DOHH2 (cell line): ENCODE results near the gene STK38L.

Experiments
- H3F3A ChIP-seq: fragments of 200-600 bp; sonication (generic), shearing (Covaris generic); 2 replicates; pipeline ENCODE4 v1.6.0; 2016; ENCODE audit warnings: antibody characterized with exemption, mild to moderate bottlenecking; ENCODE audit not compliant: control insufficient read depth, insufficient read depth
- H3K27ac ChIP-seq: fragments of 200-600 bp; sonication (generic); 2 replicates; pipeline ENCODE4 v1.5.1; 2014; ENCODE audit warnings: low read depth, mild to moderate bottlenecking, low read length, moderate library complexity
- H3K27me3 ChIP-seq: fragments of 200-600 bp; sonication (generic); 2 replicates; pipeline ENCODE4 v1.6.1; 2014; ENCODE audit warnings: mild to moderate bottlenecking, low read length, mixed read lengths; ENCODE audit not compliant: control insufficient read depth
- H3K36me3 ChIP-seq: fragments of 200-600 bp; sonication (generic); 2 replicates; pipeline ENCODE4 v1.6.1; 2014; ENCODE audit warnings: mild to moderate bottlenecking, low read length, moderate library complexity, mixed read lengths; ENCODE audit not compliant: control insufficient read depth
- H3K4me1 ChIP-seq: fragments of 200-600 bp; sonication (generic); 2 replicates; pipeline ENCODE4 v1.6.1; 2014; ENCODE audit warnings: mild to moderate bottlenecking, low read length, mixed read lengths; ENCODE audit not compliant: control insufficient read depth
- H3K4me2 ChIP-seq: fragments of 200-600 bp; sonication (generic); 2 replicates; pipeline ENCODE4 v1.6.0; 2014; ENCODE audit warnings: mild to moderate bottlenecking, low read length, moderate library complexity
- H3K4me3 ChIP-seq: fragments of 200-600 bp; sonication (generic); 2 replicates; pipeline ENCODE4 v1.5.1; 2014; ENCODE audit warnings: mild to moderate bottlenecking, low read length, mixed read lengths
- H3K79me2 ChIP-seq: fragments of 200-600 bp; sonication (generic); 2 replicates; pipeline ENCODE4 v1.6.1; 2014; ENCODE audit warnings: mild to moderate bottlenecking, low read length, mixed read lengths; ENCODE audit not compliant: control insufficient read depth
- H3K9me2 ChIP-seq: fragments of 200-600 bp; sonication (generic); replicated peaks from 2 replicates; pipeline ENCODE4 v1.6.1; 2014; ENCODE audit warnings: mild to moderate bottlenecking, low read length, mixed read lengths; ENCODE audit not compliant: control insufficient read depth
- H3K9me3 ChIP-seq: fragments of 200-600 bp; sonication (generic); 2 replicates; pipeline ENCODE4 v1.6.1; 2014; ENCODE audit warnings: antibody characterized with exemption, low read length, mixed read lengths; ENCODE audit not compliant: control insufficient read depth, insufficient read depth
- H4K20me1 ChIP-seq: fragments of 200-600 bp; sonication (generic); 2 replicates; pipeline ENCODE4 v1.6.0; 2014; ENCODE audit warnings: low read depth, mild to moderate bottlenecking, antibody characterized with exemption, low read length, moderate library complexity; ENCODE audit not compliant: control insufficient read depth, insufficient read depth
- EZH2phosphoT487 ChIP-seq: fragments of 200-600 bp; sonication (generic); IDR thresholded peaks from 2 replicates; pipeline ENCODE4 v1.6.1; 2017; ENCODE audit warnings: borderline replicate concordance, mild to moderate bottlenecking, antibody characterized with exemption, low read length, moderate library complexity, mixed read lengths
- TF ChIP-seq, protein P1 (sequence below): fragments of 200-600 bp; sonication (generic); IDR thresholded peaks from one replicate; pipeline ENCODE4 v1.5.1; 2014; ENCODE audit warnings: antibody characterized with exemption, mild to moderate bottlenecking, low read depth, low read length; ENCODE audit not compliant: poor library complexity, severe bottlenecking

Gene STK38L

DNA sequence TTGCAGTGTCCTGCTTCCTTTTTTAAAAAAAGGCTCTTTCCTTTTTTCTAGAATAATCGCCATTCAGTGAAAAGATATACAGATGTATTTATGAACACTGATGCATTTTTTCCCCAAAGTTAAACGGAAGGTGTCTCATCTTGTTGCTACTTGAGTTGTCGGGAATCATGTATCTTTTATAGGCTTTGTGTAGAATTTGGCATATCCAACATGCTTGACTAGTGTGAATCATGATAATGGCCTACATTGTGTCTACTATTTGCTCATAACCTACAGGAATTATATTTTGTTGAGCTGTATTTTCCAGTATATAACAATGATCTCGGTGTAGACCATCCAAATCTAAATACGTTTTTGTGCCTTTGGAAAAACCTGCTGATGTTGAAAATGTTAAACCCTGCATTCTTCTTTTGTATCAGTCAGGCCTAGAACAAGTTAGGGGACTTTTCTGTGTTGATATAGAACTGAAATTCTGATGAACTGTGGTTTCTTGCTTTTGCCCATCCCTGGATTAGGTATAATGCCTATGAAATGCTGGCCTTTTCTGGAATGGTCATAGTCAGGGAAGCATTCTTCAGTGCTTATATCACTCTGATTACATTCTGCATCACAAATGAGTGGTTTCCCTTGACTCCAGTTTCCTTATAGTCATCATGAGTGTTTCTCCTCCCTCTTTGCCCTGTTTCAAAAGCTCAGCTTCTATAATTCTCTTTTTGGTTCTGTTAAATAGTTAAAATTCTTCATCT lies 99.3 kb downstream of the STK38L start:
- Histone ChIP-seq H3K4me3 (no peak overlapping the region), H3K9me2 (no peaks in the 10 kb centered on the region), H3K9me3 (no peaks in the 10 kb centered on the region), H3K4me2 (no peak overlapping the region), H4K20me1 (no peaks in the 10 kb centered on the region), H3F3A (no peaks in the 10 kb centered on the region), H3K36me3 (no peaks in the 10 kb centered on the region), H3K4me1 (no peaks in the 10 kb centered on the region), H3K27ac (no peak overlapping the region), H3K79me2 (peaks cover 11% of the 10 kb centered on the region), H3K27me3 (no peaks in the 10 kb centered on the region)
- TF ChIP-seq, protein P1, sequence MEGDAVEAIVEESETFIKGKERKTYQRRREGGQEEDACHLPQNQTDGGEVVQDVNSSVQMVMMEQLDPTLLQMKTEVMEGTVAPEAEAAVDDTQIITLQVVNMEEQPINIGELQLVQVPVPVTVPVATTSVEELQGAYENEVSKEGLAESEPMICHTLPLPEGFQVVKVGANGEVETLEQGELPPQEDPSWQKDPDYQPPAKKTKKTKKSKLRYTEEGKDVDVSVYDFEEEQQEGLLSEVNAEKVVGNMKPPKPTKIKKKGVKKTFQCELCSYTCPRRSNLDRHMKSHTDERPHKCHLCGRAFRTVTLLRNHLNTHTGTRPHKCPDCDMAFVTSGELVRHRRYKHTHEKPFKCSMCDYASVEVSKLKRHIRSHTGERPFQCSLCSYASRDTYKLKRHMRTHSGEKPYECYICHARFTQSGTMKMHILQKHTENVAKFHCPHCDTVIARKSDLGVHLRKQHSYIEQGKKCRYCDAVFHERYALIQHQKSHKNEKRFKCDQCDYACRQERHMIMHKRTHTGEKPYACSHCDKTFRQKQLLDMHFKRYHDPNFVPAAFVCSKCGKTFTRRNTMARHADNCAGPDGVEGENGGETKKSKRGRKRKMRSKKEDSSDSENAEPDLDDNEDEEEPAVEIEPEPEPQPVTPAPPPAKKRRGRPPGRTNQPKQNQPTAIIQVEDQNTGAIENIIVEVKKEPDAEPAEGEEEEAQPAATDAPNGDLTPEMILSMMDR: no peak
- no peak for TF ChIP-seq EZH2phosphoT487

DNA sequence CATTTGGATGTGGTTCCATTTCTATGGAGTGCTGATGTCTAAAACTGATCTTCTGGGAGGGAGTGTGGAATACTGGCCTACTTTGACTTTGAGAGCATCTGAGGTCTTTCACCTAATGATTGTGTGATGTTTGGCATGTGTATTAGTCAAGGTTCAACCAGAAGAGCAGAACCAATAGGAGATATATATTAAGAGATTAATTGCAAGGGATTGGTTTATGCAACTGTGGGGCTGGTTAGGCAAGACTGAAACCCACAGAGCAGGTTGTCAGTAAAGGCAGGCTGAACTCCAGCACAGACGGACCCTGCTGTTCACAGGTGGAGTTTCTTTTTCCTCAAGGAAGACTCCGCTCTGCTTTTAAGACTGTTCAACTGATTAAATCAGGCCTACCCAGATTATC lies 100.2 kb downstream of the STK38L start:
- H3K4me2 ChIP-seq: no peak overlapping the region
- no peaks in the 10 kb centered on the region for H3K9me3 ChIP-seq
- no peaks in the 10 kb centered on the region for H3K4me1 ChIP-seq
- TF ChIP-seq, protein P1: no peak
- TF ChIP-seq EZH2phosphoT487: no peak
- H3K27me3 ChIP-seq: no peaks in the 10 kb centered on the region
- H3K4me3 ChIP-seq: no peak overlapping the region
- H3K36me3 ChIP-seq: no peaks in the 10 kb centered on the region
- peaks cover 11% of the 10 kb centered on the region for H3K79me2 ChIP-seq
- H3K9me2 ChIP-seq: no peaks in the 10 kb centered on the region
- no peak overlapping the region for H3K27ac ChIP-seq
- no peaks in the 10 kb centered on the region for H4K20me1 ChIP-seq
- H3F3A ChIP-seq: no peaks in the 10 kb centered on the region

DNA sequence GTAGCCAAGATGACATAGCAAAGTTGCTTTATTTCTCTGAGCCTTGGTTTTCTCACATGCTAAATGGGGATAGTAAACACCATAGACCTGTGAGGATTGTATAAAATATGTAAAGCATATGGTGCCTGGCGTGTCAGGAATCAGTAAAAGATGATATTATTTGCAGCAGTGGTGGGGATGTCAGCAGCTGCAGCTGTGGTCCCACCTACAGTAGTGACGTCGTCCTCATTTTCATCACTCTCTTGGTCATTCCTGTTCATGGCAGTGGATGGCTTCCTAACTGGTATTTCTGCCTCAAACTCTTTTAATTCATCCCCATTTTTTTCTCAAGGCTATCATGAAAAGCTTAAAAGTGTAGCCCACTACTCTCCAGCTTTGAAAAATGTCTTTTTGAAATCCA lies 100.7 kb downstream of the STK38L start:
- Histone ChIP-seq H3K4me1 (no peaks in the 10 kb centered on the region), H3K27ac (no peak overlapping the region), H3K4me3 (no peak overlapping the region), H3K9me2 (no peaks in the 10 kb centered on the region), H3F3A (no peaks in the 10 kb centered on the region), H3K4me2 (no peak overlapping the region), H3K36me3 (no peaks in the 10 kb centered on the region), H3K79me2 (peaks cover 11% of the 10 kb centered on the region), H3K27me3 (no peaks in the 10 kb centered on the region), H3K9me3 (no peaks in the 10 kb centered on the region), H4K20me1 (no peaks in the 10 kb centered on the region)
- TF ChIP-seq EZH2phosphoT487: no peak
- TF ChIP-seq, protein P1: no peak
